ENCODE measurements around the gene TBX20.
"Not testable (repeated sequence)": the region's sequence is repeated elsewhere in the genome, so short reads cannot be mapped to it uniquely, and the experiment has no call there.

DNA sequence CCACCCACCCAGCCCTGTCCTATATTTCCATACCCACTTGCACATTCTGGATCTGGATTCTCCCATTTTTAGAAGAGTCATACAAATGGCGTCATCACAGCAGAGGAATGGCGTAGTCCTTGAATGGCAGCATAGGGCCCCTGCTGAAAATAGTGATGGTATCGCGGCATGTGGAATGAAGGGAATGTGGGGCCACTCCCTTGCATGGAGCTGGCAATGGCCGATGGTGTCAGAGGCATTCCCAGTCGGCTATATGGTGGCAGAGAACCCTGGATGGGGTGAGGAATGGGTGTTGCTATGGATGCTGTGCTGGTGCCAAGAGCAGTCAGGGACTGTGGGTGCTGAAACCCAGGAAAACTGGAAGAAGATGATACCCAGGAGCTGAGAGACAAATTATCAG is 51.5 kb downstream of the TBX20 start:
- TF ChIP-seq, protein P1, sequence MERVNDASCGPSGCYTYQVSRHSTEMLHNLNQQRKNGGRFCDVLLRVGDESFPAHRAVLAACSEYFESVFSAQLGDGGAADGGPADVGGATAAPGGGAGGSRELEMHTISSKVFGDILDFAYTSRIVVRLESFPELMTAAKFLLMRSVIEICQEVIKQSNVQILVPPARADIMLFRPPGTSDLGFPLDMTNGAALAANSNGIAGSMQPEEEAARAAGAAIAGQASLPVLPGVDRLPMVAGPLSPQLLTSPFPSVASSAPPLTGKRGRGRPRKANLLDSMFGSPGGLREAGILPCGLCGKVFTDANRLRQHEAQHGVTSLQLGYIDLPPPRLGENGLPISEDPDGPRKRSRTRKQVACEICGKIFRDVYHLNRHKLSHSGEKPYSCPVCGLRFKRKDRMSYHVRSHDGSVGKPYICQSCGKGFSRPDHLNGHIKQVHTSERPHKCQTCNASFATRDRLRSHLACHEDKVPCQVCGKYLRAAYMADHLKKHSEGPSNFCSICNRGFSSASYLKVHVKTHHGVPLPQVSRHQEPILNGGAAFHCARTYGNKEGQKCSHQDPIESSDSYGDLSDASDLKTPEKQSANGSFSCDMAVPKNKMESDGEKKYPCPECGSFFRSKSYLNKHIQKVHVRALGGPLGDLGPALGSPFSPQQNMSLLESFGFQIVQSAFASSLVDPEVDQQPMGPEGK (CRISPR knock-in tag; IDR thresholded peaks at IDR 0.05; ENCODE audit: borderline replicate concordance), result not testable (repeated sequence)
- not testable (repeated sequence) for TF ChIP-seq CSDC2 (CRISPR knock-in tag; IDR thresholded peaks at IDR 0.05); SNAI2 (CRISPR knock-in tag; IDR thresholded peaks at IDR 0.05); ZFP3 (CRISPR knock-in tag; IDR thresholded peaks at IDR 0.05); RARB (CRISPR knock-in tag; IDR thresholded peaks at IDR 0.05); ZFP30 (CRISPR knock-in tag; IDR thresholded peaks at IDR 0.05); TOX (CRISPR knock-in tag; IDR thresholded peaks at IDR 0.05; ENCODE audit: borderline replicate concordance)
- TF ChIP-seq, protein P2, sequence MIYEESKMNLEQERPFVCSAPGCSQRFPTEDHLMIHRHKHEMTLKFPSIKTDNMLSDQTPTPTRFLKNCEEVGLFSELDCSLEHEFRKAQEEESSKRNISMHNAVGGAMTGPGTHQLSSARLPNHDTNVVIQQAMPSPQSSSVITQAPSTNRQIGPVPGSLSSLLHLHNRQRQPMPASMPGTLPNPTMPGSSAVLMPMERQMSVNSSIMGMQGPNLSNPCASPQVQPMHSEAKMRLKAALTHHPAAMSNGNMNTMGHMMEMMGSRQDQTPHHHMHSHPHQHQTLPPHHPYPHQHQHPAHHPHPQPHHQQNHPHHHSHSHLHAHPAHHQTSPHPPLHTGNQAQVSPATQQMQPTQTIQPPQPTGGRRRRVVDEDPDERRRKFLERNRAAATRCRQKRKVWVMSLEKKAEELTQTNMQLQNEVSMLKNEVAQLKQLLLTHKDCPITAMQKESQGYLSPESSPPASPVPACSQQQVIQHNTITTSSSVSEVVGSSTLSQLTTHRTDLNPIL (CRISPR knock-in tag; IDR thresholded peaks at IDR 0.05; ENCODE audit: low read depth), result not testable (repeated sequence)
